HepG2 (cell line): ENCODE data around the gene BMP6. TPM values are rescaled to one million over a fixed set of nuclear protein-coding genes. Genes with fewer than 3 reads are reported as not detected.

Experiments used
- ATAC-seq: fragments of 200-7000 bp; cut with Tn5 transposase; 3 replicates; pipeline ENCODE4 v1.9.1; 2020; ENCODE audit warnings: mild to moderate bottlenecking, moderate library complexity
- BruUV-seq: library from RNA; stranded (reverse); fragments of 400-500 nt; replicated peaks from 2 replicates; lab custom pipeline; 2021; lab: Mats Ljungman, UMichigan
- CTCF ChIA-PET: fragments of 300-600 bp; formaldehyde crosslinking; extraction: SDS; loops from one replicate; lab custom pipeline; 2021; ENCODE audit warnings: low total read pairs, inconsistent platforms, low intra/inter-chr PET ratio; lab: Yijun Ruan, JAX
- POLR2A ChIA-PET: fragments of 350-600 bp; sonication (Branson Sonifier 250); formaldehyde crosslinking; loops from one replicate; lab custom pipeline; 2020; ENCODE audit warnings: antibody characterized with exemption, inconsistent platforms; lab: Yijun Ruan, JAX
- DNase-seq: peaks from one replicate; pipeline ENCODE4 v3.0.0-alpha.2; 2015; ENCODE audit warnings: low spot score
- FAIRE-seq: peaks from 3 replicates; lab custom pipeline; 2011; peaks lifted over from hg19 to GRCh38; lab: Jason Lieb, UNC
- H2AFZ ChIP-seq: one replicate; pipeline ENCODE4 v1.6.1; 2011; ENCODE audit warnings: low read length, inconsistent platforms
- H3K27ac ChIP-seq: fragments of 300-600 bp; 3 replicates; pipeline ENCODE4 v1.8.0; 2011; ENCODE audit warnings: mixed run types, mild to moderate bottlenecking, mixed read lengths, low read length, inconsistent platforms; ENCODE audit not compliant: insufficient read depth; ENCODE audit errors: extremely low read length
- H3K27me3 ChIP-seq, 2 experiments: fragments of 200-600 bp in 1 of 2; 2 replicates in 1 of 2; 3 replicates in 1 of 2; pipeline versions ENCODE4 v1.6.0 to v1.8.0; 2011; ENCODE audit warnings: low read length in 2 of 2, mild to moderate bottlenecking in 2 of 2, moderate library complexity in 2 of 2, inconsistent platforms in 1 of 2; ENCODE audit not compliant: insufficient read depth in 2 of 2, control insufficient read depth in 1 of 2
- H3K36me3 ChIP-seq, 2 experiments: fragments of 200-600 bp in 1 of 2; replicated peaks in 1 of 2; 2 replicates in 1 of 2; 3 replicates in 1 of 2; pipeline versions ENCODE4 v1.5.1 to v1.8.0; 2011; ENCODE audit warnings: low read length in 2 of 2, inconsistent platforms in 1 of 2; ENCODE audit not compliant: insufficient read depth in 2 of 2, control insufficient read depth in 1 of 2
- H3K4me1 ChIP-seq: 2 replicates; pipeline ENCODE4 v1.5.1; 2012; ENCODE audit warnings: low read length, inconsistent platforms; ENCODE audit not compliant: insufficient read depth
- H3K4me2 ChIP-seq: 2 replicates; pipeline ENCODE4 v1.6.0; 2011; ENCODE audit warnings: low read depth, low read length, inconsistent platforms
- H3K4me3 ChIP-seq, 3 experiments: fragments of 200-600 bp in 1 of 3; sonication (generic), shearing (Covaris generic) in 1 of 3; replicated peaks in 1 of 3; 2 replicates each; pipeline ENCODE4 v1.5.1; 2011 to 2016; ENCODE audit warnings: low read length in 3 of 3, inconsistent platforms in 2 of 3, low read depth in 2 of 3, mild to moderate bottlenecking in 2 of 3, control low read depth in 1 of 3, mixed read lengths in 1 of 3; ENCODE audit not compliant: insufficient read depth in 1 of 3
- H3K79me2 ChIP-seq: one replicate; pipeline ENCODE4 v1.6.1; 2011; ENCODE audit warnings: low read length, inconsistent platforms; ENCODE audit not compliant: insufficient read depth
- H3K9ac ChIP-seq: 2 replicates; pipeline ENCODE4 v1.6.0; 2011; ENCODE audit warnings: mild to moderate bottlenecking, low read depth, low read length, inconsistent platforms; ENCODE audit not compliant: insufficient read depth
- H3K9me3 ChIP-seq: 2 replicates; pipeline ENCODE4 v1.5.1; 2012; ENCODE audit warnings: mild to moderate bottlenecking, low read length
- H4K20me1 ChIP-seq: 2 replicates; pipeline ENCODE4 v1.6.0; 2011; ENCODE audit warnings: inconsistent platforms, mild to moderate bottlenecking, low read length, moderate library complexity; ENCODE audit not compliant: insufficient read depth
- FOXK2 ChIP-seq: fragments of 450-650 bp; IDR thresholded peaks from 2 replicates; pipeline ENCODE4 v1.6.1; 2016
- LRRFIP1 ChIP-seq: sonication (generic); formaldehyde crosslinking; conservative IDR thresholded peaks from 2 replicates; pipeline ENCODE4 v1.4.0; 2020; ENCODE audit warnings: missing genetic modification reagents
- U2AF2 ChIP-seq: fragments of 200-400 bp; formaldehyde crosslinking; IDR thresholded peaks from 2 replicates; pipeline ENCODE4 v1.6.1; 2017; ENCODE audit warnings: low read depth, mild to moderate bottlenecking, low read length
- ZNF660 ChIP-seq: sonication (generic); formaldehyde crosslinking; IDR thresholded peaks from 2 replicates; pipeline ENCODE4 v1.5.1; 2020; ENCODE audit warnings: mild to moderate bottlenecking, low read depth, missing genetic modification reagents, borderline replicate concordance
- WGBS: methylation state at CpG from one replicate; pipeline ENCODE4 v1.1.6; 2017; ENCODE audit warnings: low lambda C conversion rate; 5-methylcytosine and 5-hydroxymethylcytosine counted together
- in situ Hi-C: cut with HindIII; loops from 2 replicates; pipeline ENCODE4 v1.10.0; 2017; ENCODE audit warnings: low pct_unique_long_range_greater_than_20kb; ENCODE audit not compliant: extremely low pct_ligation_motif_present
- intact Hi-C: fragments of 100-400 bp; cut with micrococcal nuclease; formaldehyde crosslinking; loops from one replicate; pipeline ENCODE4 v1.10.0; 2022; ENCODE audit not compliant: unreplicated experiment
- polyA plus RNA-seq, 8 experiments: library from polyadenylated mRNA; depleted of rRNA in 3 of 8; stranded (reverse) in 7 of 8; unstranded in 1 of 8; fragments of >200 nt; fragmentation: Illumina TruSeq in 4 of 8; extraction: Trizol in 4 of 8; gene quantifications; 2 replicates each; pipeline versions ENCODE4 v1.2.1 to v1.2.3, GENCODE V29; 2011 to 2016; ENCODE audit warnings: low read depth in 4 of 8, missing spikeins in 1 of 8, mixed read lengths in 1 of 8; ENCODE audit not compliant: insufficient read depth in 1 of 8
- total RNA-seq, 5 experiments: library from RNA; depleted of rRNA; stranded (reverse); fragments of >200 nt; fragmentation: Illumina TruSeq; extraction: Trizol; gene quantifications; 2 replicates each; pipeline ENCODE4 v1.2.3, GENCODE V29; 2016; ENCODE audit warnings: low read depth in 1 of 5

BMP6 gene
- total and polyA plus RNA-seq, 2 of the 13 experiments (the other 11 are each of a cell fraction or from before 2014, with no cell fraction given): 0.09 to 0.18 TPM

DNA sequence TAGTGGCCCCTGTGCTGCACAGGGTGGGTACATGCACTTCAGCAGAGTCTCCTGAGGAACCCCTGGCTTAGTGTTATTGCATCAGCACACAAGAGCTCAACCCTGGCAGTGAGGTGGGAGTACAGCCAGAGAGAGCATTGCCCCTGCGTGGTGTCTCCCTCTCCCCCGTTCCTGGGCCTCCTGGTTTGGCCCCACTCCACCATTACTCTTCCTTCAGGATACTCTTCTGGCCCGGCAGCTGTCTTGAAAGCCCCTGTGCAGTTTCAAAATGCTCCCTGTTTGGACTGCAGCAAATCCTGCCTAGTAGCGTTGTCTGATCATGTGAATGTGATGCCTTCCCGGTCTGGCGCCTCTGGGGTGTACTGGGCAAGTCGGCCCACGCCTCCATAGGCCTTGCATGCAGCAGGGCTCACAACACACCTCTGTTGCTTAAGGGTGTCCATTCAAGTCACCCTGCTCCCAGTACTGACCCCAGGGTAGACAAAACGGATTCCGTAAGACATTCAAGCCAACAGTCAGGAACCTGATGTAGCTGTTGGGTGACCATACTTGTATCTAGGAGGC is 152.6 kb downstream of the BMP6 start (continued):
- TF ChIP-seq LRRFIP1 (CRISPR knock-in tag): no peak
- TF ChIP-seq, all 625 proteins: peak for 0

DNA sequence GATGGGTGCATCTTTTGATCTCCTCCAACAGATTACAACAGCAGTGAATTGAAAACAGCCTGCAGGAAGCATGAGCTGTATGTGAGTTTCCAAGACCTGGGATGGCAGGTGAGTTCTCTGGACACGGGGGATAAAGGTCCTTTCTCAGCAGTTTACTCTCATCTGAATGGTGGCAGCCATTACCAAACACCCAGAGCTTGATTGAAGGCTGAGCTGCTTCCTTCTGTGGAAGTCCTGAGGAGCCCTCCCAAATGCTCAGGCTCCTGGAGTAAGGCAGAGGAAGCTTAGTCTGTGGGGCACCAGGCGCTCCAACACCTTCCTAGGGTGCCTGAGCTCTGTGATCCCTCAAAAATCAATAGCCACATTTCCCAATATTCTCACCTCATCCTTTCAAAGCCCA is 153.1 kb downstream of the BMP6 start:
- Histone ChIP-seq H3K36me3 (peaks cover 16 to 35% of the 10 kb centered on the region in 2 experiments), H3K4me3 (no peak overlapping the region), H2AFZ (no peak overlapping the region), H3K9me3 (no peaks in the 10 kb centered on the region), H3K9ac (no peak overlapping the region), H3K27ac (no peak overlapping the region), H3K27me3 (no peaks in the 10 kb centered on the region; a peak in 1 of 5 replicates), H3K79me2 (no peaks in the 10 kb centered on the region), H3K4me2 (no peak overlapping the region), H4K20me1 (peaks cover 9% of the 10 kb centered on the region; the same call in 1 of the 2 replicates), H3K4me1 (peaks cover 22% of the 10 kb centered on the region)
- WGBS: 93% methylated on average over 2 of the region's 2 CpGs
- ATAC-seq (peak; percentile 13), FAIRE-seq (no peak), DNase-seq (no peak)
- intact Hi-C loops (no loop called here), in situ Hi-C loops (no loop called here)
- BruUV-seq: no TSS peak
- ChIA-PET POLR2A (no interaction called here), CTCF (no interaction called here)
- TF ChIP-seq FOXK2 (no peak), U2AF2 (no peak), ZNF660 (CRISPR knock-in tag) (no peak)
